Loucy (cell line): ENCODE results near the gene LMTK3.

ENCODE experiments used
- EZH2phosphoT487 ChIP-seq: fragments of 200-600 bp; IDR thresholded peaks from 2 replicates; pipeline ENCODE4 v1.6.1; 2018; ENCODE audit warnings: antibody characterized with exemption, mild to moderate bottlenecking, moderate library complexity, borderline replicate concordance
- TF ChIP-seq, protein P1 (sequence below): fragments of 200-600 bp; sonication (generic); conservative IDR thresholded peaks from 2 replicates; pipeline ENCODE4 v1.5.1; 2014; ENCODE audit warnings: mild to moderate bottlenecking, antibody characterized with exemption, low read length

DNA sequence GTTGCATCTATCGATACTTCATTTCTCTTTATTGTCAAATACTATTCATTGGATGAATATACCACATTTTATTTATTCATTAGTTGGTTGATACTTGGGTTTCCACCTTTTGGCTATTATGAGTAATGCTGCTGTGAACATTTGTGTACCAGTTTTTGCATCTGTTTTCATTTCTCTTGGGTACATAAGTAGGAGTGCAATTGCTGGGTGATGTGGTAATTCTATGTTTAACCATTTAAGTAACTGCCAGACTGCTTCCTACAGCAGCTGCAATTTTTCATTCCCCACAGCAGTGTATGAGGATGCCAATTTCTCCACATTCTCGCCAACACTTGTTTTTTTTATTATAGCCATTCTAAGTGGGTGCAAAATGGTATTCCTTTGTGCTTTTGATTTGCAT is 53.6 kb downstream of the LMTK3 start:
- TF ChIP-seq, protein P1, sequence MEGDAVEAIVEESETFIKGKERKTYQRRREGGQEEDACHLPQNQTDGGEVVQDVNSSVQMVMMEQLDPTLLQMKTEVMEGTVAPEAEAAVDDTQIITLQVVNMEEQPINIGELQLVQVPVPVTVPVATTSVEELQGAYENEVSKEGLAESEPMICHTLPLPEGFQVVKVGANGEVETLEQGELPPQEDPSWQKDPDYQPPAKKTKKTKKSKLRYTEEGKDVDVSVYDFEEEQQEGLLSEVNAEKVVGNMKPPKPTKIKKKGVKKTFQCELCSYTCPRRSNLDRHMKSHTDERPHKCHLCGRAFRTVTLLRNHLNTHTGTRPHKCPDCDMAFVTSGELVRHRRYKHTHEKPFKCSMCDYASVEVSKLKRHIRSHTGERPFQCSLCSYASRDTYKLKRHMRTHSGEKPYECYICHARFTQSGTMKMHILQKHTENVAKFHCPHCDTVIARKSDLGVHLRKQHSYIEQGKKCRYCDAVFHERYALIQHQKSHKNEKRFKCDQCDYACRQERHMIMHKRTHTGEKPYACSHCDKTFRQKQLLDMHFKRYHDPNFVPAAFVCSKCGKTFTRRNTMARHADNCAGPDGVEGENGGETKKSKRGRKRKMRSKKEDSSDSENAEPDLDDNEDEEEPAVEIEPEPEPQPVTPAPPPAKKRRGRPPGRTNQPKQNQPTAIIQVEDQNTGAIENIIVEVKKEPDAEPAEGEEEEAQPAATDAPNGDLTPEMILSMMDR = no peak
- TF ChIP-seq EZH2phosphoT487 = no peak
